LNCAP (cell line): ENCODE data around the gene TMEM33.

ENCODE experiments used
- TF ChIP-seq, protein P1 (sequence below): fragments of 450-650 bp; IDR thresholded peaks from 2 replicates; pipeline ENCODE4 v1.5.1; 2017; ENCODE audit warnings: mild to moderate bottlenecking

Gene TMEM33

GRCh38 chr4:41990365-41991111, 55.3 kb downstream of the TMEM33 start, which contains the start of gene SLC30A9:
SLC30A9 (plus strand) TSS chr4:41990530; CDS start chr4:41990652, 122 bp downstream.
- TF ChIP-seq, protein P1, sequence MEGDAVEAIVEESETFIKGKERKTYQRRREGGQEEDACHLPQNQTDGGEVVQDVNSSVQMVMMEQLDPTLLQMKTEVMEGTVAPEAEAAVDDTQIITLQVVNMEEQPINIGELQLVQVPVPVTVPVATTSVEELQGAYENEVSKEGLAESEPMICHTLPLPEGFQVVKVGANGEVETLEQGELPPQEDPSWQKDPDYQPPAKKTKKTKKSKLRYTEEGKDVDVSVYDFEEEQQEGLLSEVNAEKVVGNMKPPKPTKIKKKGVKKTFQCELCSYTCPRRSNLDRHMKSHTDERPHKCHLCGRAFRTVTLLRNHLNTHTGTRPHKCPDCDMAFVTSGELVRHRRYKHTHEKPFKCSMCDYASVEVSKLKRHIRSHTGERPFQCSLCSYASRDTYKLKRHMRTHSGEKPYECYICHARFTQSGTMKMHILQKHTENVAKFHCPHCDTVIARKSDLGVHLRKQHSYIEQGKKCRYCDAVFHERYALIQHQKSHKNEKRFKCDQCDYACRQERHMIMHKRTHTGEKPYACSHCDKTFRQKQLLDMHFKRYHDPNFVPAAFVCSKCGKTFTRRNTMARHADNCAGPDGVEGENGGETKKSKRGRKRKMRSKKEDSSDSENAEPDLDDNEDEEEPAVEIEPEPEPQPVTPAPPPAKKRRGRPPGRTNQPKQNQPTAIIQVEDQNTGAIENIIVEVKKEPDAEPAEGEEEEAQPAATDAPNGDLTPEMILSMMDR, result peak; percentile 37

- TF ChIP-seq, protein P1, result no peak
Measured at GRCh38 chr4:41991916-41992767, 56.9 kb downstream of the TMEM33 start.

DNA sequence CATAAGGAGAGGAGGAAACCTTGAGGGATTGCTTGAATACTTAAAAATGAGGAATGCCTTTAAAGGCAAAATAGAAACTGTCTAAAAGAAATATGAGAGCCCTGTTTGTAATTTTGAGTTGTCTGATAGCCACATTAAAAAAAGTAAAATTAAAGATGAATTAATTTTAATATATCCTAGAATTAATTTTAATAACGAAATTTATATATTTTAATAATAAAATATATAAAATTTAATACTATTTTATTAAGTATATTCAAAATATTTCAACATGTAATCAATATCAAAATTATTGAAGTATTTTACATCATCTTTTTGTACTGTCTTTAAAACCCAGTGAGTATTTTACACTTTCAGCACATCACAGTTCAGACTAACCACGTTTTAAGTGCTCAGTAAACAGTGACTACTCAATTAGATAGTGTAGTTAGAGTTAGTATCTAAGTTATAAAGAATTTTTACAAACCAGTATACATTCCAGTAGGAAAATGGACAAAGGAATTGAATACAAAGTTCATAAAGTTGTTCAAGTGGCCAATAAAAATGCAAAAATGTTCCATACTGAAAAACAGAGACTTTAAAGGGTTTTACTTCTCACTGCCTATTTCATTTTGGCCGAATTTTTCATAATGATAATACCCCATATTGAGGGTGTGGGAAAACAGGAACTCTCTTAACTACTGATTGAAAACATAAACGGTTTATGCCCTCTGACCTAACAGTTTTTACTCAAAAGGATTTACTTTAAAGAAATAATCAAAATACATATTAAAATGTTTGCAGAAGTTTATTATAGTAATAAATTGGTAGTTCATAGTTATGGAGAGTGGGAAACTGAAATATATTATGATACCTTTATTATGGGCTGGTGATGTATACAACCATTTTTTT, 58.0 kb downstream of the TMEM33 start:
- TF ChIP-seq, protein P1, result no peak

DNA sequence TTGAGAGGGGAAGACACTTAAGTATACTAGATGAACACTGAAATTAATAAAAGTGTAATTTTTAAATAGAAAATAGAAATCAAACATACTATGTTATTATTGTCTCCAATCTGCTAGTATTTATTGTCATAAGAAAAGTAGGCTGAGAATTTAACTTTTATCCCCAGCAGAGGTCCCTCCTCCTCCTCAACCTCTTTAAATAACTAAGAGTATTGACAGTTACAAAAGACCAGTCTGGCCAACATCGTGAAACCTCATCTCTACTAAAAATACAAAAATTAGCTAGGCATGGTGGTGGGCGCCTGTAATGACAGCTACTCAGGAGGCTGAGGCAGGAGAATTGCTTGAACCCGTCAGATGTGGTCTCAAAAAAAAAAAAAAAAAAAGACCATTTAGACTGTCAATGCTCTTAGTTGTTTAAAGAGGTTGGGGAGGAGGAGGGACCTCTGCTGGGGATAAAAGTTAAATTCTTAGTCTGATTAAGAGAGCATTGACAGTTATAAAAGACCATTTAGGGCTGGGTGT, 59.3 kb downstream of the TMEM33 start:
- TF ChIP-seq, protein P1, result no peak; the same call in 1 of the 2 replicates

DNA sequence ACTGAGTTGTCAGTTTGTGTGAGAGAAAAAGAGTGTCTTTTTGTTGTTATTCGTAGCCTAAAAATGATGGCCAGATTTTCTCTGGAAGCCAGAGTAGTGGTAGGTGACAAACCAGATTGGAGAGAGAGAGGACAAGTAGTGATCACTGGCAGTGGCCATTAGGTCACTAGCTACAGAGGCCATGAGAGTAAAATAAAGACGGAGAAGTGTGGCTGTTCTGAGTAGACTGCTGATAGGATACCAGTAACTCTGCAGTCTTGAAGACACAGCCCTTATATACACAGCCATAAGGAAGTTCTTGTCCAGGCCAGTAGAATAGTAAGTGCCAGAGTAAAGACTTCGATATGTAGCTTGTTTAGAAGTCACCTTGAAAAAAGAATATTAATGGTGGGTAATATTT, 62.8 kb downstream of the TMEM33 start:
- TF ChIP-seq, protein P1, result no peak

DNA sequence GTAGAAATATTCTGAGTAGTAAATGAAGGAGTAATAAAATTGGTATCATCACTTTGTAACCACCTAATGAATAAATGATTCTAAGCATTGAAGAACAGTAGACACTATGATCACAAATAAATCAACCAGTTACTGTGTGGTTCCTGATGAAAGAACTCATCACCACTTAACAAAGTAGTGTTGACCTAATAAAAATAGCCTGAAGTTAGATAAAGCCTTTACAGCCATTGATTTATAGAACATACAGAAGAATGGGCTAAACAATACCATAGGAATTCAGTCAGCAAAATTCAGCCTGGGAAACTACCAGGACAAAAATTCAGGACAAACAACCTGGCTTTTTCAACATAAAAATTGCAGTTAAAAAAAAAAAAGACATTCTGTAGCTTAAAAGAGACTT, 64.1 kb downstream of the TMEM33 start:
- TF ChIP-seq, protein P1, result no peak
